ENCODE data around the gene HSD3B2. TPM values are rescaled to one million over a fixed set of nuclear protein-coding genes. Genes with fewer than 3 reads are reported as not detected.

HSD3B2 gene
- total RNA-seq, 1 experiment from 2014 or later = 1.0 TPM

- TF ChIP-seq E2F1 (CRISPR knock-in tag; IDR thresholded peaks at IDR 0.05) = no peak
- no peak for TF ChIP-seq ZNF263 (CRISPR knock-in tag; IDR thresholded peaks at IDR 0.05; ENCODE audit: low read depth)
- TF ChIP-seq, protein P1, sequence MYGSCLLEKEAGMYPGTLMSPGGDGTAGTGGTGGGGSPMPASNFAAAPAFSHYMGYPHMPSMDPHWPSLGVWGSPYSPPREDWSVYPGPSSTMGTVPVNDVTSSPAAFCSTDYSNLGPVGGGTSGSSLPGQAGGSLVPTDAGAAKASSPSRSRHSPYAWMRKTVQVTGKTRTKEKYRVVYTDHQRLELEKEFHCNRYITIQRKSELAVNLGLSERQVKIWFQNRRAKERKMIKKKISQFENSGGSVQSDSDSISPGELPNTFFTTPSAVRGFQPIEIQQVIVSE (CRISPR knock-in tag; IDR thresholded peaks at IDR 0.05; ENCODE audit: borderline replicate concordance) = no peak
- no peak for TF ChIP-seq NR2C2 (CRISPR knock-in tag; IDR thresholded peaks at IDR 0.05)
- no peak for TF ChIP-seq ZNF232 (CRISPR knock-in tag; IDR thresholded peaks at IDR 0.05)
- TF ChIP-seq, protein P2, sequence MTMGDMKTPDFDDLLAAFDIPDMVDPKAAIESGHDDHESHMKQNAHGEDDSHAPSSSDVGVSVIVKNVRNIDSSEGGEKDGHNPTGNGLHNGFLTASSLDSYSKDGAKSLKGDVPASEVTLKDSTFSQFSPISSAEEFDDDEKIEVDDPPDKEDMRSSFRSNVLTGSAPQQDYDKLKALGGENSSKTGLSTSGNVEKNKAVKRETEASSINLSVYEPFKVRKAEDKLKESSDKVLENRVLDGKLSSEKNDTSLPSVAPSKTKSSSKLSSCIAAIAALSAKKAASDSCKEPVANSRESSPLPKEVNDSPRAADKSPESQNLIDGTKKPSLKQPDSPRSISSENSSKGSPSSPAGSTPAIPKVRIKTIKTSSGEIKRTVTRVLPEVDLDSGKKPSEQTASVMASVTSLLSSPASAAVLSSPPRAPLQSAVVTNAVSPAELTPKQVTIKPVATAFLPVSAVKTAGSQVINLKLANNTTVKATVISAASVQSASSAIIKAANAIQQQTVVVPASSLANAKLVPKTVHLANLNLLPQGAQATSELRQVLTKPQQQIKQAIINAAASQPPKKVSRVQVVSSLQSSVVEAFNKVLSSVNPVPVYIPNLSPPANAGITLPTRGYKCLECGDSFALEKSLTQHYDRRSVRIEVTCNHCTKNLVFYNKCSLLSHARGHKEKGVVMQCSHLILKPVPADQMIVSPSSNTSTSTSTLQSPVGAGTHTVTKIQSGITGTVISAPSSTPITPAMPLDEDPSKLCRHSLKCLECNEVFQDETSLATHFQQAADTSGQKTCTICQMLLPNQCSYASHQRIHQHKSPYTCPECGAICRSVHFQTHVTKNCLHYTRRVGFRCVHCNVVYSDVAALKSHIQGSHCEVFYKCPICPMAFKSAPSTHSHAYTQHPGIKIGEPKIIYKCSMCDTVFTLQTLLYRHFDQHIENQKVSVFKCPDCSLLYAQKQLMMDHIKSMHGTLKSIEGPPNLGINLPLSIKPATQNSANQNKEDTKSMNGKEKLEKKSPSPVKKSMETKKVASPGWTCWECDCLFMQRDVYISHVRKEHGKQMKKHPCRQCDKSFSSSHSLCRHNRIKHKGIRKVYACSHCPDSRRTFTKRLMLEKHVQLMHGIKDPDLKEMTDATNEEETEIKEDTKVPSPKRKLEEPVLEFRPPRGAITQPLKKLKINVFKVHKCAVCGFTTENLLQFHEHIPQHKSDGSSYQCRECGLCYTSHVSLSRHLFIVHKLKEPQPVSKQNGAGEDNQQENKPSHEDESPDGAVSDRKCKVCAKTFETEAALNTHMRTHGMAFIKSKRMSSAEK (CRISPR knock-in tag; IDR thresholded peaks at IDR 0.05; ENCODE audit: borderline replicate concordance) = no peak
- TF ChIP-seq JUN (CRISPR knock-in tag; IDR thresholded peaks at IDR 0.05) = no peak
These were observed 57.3 kb downstream of the HSD3B2 start (continued) for GRCh38 chr1:119472080-119472818.

Other genes starting within 250 kb of the HSD3B2 start
- gene HAO2, start 46.4 kb upstream of the HSD3B2 start, total RNA-seq (2021) = 0.53 to 1.0 TPM (median 0.80 TPM) in 3 replicates
- gene HSD3B1, start 92.1 kb downstream of the HSD3B2 start, total RNA-seq (2021) = not detected in 3 replicates
- gene ZNF697, start 233.1 kb downstream of the HSD3B2 start, total RNA-seq (2021) = 13.9 to 18.0 TPM (median 14.2 TPM) in 3 replicates

Data from WTC11 (cell line).